ENCODE measurements around the gene PADI2. TPM values are rescaled to one million over a fixed set of nuclear protein-coding genes. Genes with fewer than 3 reads are reported as not detected.

The PADI2 gene
- total RNA-seq: under 0.01 TPM in 1 of 2 replicates, not detected in the other

DNA sequence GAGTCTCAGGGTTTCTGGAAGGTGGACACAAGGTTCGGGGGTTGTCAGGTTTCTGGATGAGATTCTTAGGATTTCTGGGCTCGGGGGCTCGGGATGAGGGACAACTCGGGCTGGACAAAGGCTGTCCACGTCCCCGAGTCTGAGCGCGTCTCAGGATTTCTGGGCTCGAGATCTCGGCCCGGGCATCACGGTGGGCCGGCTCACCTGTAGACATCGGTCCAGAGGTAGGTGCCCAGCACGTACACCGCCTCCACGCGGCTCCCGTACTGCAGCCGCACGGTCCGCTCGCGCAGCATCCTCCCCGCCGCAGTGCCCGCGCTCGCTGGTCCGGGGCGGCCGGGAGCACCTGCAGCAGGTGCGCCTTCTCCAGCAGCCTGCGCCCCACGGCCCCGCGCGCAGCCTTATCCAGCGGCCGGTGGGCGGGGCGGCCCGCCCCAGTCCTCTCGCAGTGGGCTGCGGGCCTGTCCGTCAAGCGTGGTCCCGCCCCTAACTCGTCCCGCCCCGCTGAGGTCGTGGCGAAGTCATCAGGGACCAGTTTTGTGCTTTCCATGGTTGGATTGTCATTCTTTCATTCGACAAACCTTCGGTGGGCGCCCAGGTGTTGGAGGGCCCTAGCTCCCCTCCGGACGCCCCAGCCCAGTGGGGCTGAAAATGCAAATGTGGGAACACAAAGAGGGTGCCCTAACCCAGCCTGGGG lies at the start of gene PADI2:
PADI2 (minus strand) TSS at position 376 of the 697 bp plus-strand sequence; CDS start at position 296, 80 bp downstream.

DNA sequence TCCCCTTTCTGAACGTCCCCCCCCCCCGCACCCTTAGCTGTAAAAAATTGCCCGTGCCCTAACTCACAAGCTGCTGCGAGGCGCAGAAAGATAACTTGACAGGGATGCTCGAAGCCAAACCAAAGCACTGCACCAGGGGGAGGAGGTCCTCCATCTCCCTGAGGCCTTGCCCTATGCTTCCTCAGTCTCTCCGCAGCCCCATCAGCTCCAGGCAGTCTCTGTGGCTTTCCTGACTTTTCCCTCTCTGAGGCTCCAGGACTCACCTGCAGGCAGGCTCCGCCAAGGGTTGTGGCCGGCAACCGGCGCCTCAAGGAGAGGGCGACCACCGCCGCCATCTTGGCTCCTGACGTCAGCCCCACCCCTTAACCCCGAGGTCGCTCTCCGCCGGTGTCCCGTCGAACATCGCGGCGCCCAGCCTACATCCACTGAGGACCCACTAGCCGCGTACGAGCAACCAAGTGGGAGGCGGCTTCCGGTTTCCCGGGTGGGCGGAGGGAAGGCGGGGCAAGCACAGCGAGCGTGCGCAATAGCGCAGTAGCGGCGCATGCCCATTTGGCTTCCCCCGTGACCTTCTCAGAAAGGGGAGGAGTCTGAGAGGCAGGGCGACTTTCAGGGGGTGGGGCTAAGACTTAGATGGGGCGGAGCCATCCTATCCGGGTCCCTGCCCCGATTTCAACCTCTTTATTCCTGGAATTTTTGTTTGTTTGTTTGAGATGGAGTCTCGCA lies 65.4 kb downstream of the PADI2 start, which contains the start of gene SDHB:
SDHB (minus strand) TSS at position 348 of the 726 bp plus-strand sequence; CDS start at position 335, 13 bp downstream.

Other genes with a start within 250 kb of the PADI2 start
- under 0.01 TPM in 1 of 2 replicates, not detected in the other for gene RNU1-2, start 223.5 kb downstream of the PADI2 start, total RNA-seq
- gene CROCC, start 197.5 kb downstream of the PADI2 start, total RNA-seq: 12.0 and 14.5 TPM in 2 replicates
- 26.4 and 28.5 TPM in 2 replicates for gene MFAP2, start 138.8 kb downstream of the PADI2 start, total RNA-seq
- 12.8 and 21.1 TPM in 2 replicates for gene ATP13A2, start 107.5 kb downstream of the PADI2 start, total RNA-seq
- 166 and 169 TPM in 2 replicates for gene SDHB, start 65.4 kb downstream of the PADI2 start, total RNA-seq
- not detected in 2 replicates for gene PADI1, start 85.7 kb upstream of the PADI2 start, total RNA-seq
- gene PADI3, start 129.6 kb upstream of the PADI2 start, total RNA-seq: not detected in 2 replicates
- not detected in 2 replicates for gene PADI4, start 188.7 kb upstream of the PADI2 start, total RNA-seq

Data from bronchus fibroblast of lung (primary cell).